Stimulated activated CD4-positive, alpha-beta T cell treated with anti-CD3 and anti-CD28 coated beads, Interleukin-1b, Interleukin-23, amount 100 ng/mL, for 24 hours (primary cell): ENCODE data around the gene CRIP2.

ENCODE experiments used
- DNase-seq, 4 experiments: peaks; one replicate each; pipeline ENCODE4 v3.0.0-alpha.2; 2020; ENCODE audit warnings: low read depth in 4 of 4, low spot score in 1 of 4

CRIP2 gene

DNA sequence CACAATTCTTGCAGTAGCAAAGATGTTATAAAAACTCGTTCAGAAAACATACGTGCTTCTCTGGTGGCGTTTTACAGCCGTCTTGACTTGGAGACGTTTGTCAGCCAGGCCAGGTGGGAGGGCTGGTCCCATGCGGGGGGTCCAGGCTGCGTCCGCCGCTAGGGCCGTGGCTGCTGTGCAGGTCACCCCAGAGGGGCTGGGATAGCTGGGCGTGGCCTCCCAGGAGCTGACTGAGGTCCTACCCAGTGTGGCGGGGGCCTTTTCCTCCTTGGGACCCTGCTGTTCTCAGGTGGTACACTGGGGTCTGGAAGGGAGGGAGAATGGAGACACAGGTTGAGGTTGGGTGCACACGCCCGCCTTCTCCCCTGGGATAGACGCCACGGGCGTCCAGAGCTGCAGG lies 29.8 kb upstream of the CRIP2 start:
- no peak for DNase-seq

DNA sequence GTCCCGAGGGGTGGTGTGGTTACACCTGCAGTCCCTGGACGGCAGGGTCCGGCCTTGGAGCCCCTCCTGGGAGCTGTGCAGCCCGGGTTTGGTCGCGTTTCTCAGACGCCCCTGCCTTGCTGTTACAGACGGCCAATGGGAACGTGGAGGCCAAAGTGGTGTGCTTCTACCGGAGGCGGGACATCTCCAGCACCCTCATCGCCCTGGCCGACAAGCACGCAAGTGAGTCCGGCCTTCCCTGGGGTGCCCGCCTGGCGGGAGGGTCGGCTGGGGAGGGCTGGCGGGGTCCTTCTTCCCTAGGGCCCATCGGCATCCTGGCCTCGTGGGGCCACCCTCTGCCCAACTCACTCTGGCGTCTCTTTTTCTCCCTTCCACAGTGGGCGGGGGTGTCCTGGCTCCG lies 29.3 kb upstream of the CRIP2 start:
- DNase-seq: no peak

DNA sequence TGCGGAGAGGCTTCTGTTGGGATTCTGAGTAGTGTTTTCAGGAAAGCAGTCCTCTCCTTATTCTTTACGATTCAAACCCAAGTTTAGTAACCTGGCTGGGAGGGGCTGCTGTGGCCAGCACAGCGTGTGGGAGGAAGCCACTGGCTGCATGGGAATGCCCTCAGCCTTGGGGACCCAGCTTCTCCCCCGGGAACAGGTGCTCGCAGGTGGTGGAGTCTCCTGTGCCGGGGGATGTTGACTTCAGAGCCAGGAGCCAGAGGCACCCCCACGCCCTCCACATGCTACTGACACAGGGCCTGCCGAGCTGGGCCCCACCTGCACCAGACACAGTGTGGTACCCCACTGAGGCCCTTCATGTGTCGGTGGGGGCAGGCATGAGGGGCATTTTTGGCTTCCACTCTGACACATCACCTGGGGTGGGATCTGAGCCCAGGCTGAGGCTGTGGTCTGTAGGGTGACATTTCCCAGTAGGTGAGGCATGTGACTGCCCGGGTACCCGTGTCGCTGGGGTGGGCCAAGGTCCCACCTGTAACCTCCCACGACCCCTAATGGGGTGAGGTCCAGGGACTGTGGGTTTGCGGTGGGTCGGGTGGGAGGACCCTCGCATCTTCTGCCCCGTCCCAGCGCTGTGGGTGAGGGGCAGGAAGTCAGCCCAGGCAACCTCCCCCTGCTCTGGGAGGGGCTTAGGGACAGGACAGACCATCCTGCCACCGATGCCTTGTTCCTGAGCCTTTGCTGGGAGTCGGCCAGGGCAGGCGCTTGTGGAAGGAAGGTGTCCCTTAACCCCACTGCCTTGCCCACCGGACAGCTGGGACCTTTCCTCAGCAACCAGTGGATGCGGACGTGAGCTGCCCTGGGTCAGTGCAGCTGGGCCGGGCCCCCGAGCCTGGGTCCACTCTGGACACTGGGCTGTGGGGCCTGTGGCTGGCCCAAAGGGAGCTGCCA lies 28.4 kb upstream of the CRIP2 start:
- DNase-seq: no peak

DNA sequence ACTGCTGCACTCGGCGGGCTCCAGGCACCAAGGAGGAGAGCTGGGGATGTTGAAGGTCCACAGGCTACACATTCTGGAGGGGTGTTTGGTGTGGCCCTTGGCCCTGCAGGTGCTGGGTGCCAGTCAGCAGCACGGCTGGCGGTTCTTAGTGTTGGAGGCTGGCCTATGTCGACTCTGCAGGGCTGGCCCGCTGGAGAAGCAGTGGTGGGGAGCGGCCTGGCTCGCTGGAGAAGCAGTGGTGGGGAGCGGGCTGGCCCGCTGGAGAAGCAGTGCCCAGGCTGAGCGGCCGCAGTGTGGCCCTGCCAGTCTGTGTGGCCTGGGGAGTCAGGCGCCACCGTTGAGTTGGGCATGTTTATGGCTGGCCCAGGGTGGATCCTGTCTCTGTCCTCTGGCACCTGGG lies 27.6 kb upstream of the CRIP2 start:
- no peak for DNase-seq

DNA sequence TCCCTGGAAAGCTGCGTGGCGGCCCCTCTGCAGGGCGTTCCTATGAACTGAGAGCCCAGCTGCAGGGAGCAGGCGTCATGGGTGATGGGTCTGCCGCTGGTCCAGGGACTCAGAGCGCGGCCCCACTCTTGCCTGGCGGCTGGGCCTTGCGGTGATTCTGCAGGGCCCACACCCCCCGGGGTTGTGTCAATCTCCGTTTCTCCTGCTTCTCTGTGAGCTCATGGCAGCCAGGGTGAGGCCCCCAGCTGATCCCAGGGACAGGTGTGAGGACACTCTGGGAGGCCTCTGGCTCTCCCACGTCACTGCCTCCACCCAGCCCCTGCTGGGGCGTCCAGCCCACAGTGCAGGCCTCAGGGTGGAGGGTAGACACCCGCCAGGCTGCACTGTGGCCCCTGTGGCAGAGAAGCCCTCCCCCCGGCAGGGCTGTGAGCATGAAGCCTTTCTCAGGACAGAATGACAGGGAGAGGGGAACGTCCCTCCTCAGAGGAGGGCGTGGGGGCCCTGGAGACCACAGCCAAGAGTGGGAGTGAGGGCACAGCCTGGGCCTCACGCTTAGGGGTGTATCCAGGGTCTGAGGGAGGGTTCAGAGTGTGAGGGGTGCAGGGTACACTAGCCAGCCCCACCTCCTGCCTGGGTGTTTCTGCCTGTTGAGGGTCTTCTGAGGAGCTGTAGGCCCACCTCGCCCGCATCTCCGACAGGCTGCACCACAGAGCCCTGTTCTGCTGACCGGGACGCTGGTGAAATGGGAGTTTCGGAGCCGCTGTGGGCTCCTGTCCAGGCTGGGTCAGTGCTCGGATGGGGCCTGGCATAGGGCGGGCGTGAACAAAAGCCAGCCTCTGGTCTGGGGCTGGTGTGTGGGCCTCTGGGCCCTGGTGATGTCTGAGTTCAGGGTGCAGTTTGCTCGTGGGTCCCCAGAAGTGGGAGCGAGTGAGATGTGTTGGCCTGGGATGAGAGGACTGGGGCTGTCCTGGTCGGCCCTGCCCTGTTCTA lies 26.7 kb upstream of the CRIP2 start:
- DNase-seq: no peak

DNA sequence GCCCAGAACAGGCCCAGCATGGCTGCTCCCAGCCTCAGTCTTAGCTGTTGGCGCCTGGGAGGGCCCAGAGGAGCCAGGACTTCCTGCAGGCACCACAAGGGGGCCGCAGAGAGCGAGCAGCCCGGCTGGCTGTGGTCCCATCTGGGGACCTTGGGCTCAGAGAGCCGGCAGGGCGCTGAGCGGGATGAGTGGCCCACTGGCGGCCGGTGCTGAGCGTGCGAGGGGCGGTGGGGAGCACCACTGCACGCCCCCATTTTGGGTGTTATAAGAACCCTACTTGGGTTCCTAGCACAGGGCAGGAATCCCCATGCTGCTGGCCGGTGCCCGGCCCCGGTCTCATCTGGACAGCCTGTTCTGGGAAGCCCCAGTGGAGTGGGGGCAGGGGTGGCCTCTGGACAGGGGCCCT lies 25.9 kb upstream of the CRIP2 start:
- peak; percentile 16 to 47 (median 44) for DNase-seq

DNA sequence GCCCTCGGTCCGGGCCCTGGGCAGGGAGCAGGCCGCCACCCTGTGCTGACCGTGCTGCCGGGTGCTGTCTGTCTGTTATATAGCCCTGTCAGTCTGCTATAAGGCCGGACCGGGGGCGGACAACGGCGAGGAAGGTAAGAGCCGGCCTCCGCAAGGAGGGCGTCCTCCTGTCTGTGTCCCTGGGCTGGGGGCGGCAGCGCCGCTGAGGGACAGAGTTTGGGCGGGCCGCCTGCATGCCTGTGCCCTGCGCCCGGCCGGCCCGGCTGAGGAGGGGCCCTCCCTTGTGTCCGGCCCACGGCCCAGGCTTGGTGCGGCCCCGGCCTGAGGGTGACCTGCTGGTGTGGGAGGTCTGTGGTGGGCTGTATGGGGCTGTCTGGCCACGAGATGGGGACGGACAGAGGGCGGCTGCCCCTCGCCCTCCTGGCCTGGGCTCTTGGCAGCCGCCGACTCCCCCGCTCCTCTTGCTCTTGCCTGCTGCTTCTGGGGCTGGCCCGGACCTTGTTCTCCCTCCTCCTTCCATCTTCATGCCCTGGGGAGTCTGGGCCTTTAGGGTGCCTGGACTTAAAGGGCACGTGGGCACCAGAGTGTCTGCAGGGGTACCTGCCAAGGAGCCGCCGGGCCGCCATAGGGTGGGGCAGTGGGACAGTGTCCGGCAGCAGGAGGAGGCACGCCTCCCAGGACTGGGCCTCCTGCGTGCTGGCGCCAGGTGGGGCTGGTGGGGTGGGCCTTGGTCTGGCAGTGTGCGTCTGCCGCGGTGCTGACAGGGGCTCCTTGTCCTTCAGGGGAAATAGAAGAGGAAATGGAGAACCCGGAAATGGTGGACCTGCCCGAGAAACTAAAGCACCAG lies 25.1 kb upstream of the CRIP2 start:
- no peak for DNase-seq

DNA sequence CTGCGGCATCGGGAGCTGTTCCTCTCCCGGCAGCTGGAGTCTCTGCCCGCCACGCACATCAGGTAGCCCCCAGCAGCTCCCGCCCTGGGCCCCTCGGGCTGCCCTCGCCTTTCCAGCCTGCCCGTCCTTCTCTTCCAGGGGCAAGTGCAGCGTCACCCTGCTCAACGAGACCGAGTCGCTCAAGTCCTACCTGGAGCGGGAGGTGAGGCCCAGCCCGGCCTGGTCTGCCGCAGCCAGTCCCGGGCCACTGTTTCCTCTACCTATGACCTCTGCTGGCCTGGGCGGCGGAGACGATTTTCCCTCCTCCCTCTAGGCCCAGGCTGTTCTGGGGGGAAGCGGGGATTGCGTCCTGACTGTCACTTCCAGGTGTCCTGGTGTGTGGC lies 24.5 kb upstream of the CRIP2 start:
- no peak for DNase-seq

DNA sequence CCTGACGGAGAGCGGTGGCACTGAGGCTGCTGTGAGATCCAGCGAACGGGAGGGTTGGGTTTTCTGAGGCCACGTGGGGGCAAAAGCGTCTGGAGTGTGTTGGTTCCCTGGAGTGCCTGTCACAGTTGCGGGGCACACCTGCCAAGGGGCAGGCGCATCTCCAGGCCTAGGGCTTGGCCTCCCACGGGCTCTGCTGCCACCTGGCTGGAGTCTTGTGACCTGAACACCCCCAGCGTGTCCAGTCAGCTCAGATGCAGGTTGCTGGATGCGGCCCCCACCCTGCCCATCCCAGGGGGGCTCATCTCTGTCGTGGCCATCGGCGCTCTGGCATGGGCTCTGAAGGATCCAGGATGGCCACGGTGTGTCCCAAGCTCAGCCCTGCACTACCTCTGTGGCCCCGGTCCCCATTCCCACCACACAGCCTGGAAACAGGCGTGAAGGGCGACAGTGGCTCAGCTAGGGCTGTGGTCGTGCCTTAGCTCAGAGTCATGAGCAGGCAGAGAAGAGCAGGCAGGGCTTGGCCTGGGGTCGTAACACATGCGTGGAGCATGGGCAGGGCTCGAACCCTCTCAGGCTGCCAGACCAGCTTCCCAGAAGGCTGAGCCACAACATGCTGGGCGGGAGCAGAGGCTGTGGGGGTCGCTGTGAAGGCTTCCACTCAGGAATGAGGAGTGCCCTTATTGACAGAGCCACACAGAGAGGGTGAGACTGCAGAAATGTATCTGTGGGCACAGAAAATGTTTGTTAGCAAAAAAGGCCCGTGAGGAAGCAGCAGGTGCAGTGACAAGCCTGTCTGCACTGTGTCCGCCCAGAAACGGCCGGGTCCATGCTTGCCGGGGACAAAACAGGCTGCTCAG lies 23.5 kb upstream of the CRIP2 start:
- DNase-seq: no peak

DNA sequence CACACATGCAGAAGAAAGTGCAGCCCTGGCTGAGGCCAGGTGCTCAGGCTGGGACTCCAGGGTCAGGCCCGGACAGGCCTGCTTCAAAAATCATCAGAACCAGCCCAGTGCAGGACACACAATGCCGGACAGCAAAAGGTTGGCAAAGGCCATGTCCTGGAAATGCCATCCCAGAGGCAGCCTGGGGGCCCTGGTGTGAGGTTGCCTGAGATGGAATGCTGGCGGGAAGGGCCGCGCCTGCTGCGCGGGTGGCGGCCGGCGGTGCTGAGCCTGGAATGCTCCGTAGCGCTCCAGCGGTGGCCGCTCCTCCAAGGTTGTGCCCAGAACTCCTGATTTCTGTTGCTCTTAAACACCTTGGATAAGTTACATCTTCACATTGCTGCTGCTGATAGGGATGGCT lies 21.7 kb upstream of the CRIP2 start:
- no peak for DNase-seq

DNA sequence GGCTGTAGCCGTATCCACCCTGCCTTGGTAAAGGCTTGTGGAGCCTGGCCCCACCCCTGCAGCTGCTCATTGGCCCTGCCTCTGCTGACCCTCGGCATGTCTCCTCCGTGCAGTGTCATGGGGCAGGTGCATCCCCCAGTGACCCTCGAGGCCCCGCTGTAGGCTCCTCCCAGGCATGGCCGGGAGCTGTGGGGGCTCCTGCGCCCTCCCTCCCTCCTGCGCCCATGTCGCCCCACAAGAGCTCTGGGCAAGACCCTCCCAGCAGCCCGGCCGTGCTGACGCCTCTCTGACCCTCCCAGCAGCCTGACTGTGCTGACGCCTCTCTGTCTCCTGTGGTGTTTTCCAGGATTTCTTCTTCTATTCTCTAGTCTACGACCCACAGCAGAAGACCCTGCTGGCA lies 20.8 kb upstream of the CRIP2 start:
- DNase-seq: no peak

DNA sequence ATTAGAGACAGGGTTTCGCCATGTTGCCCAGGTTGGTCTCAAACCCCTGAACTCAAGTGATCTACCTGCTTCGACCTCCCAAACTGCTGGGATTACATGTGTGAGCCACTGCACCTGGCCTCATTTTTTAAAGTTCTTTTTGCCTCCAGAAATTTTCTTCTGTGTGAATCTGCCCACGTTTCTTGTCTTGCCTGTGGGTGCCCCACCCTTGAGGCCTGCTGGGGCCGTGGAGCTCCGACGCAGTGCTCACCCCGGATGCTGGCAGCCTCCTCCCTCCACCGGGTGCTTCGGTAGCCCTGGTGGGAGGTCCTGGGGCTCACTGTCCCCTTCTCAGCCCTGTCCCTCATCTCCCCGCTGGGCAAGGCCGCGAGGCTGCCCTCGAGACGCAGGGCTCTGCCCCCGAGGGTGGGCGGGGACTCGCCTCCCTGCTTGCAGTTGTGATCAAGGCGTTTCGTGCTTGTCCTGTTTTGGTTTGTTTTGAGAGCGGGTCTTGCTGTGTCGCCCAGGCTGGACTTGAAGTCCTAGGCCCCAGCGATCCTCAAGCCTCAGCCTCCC lies 19.5 kb upstream of the CRIP2 start:
- no peak for DNase-seq

DNA sequence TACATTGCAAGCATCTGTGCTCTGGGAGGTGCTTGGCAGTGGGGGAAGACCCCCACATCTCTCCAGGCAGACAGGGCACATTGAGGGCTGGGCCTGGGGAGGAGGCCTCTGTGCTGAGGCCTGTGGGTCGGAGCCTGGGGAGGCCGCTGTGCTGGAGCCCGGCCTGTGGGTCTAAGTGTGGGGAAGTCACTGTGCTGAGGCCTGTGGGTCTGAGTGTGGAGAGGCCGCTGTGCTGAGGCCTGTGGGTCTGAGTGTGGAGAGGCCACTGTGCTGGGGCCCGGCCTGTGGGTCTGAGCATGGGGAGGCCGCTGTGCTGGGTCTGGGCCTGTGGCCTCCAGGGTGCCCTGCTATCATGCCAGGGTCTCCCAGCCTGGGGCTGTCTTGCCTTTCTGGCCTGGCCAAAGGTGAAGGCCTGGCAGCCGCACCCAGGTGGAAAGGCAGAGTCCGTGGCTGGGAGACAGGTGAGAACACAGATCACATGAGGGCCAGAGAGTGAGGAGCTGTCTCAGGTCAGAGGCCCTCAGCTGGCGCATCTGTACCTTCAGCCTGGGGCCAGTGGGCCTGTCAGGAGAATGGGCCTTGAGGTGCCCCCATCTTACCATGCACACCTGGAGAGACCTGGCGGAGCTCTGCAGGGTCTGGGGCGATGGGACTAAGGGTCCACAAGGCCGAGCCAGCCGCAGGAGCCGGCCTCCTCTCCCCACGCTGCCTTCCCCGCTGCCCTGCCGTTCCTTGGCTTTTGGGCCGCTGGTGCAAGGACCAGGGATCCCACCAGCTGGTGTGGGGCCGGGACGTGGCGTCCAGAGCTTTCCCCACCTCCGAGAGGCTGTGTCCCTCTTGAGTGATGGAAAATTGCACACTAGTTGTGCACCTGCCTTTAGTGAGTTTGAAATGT lies 18.6 kb upstream of the CRIP2 start:
- DNase-seq: no peak

DNA sequence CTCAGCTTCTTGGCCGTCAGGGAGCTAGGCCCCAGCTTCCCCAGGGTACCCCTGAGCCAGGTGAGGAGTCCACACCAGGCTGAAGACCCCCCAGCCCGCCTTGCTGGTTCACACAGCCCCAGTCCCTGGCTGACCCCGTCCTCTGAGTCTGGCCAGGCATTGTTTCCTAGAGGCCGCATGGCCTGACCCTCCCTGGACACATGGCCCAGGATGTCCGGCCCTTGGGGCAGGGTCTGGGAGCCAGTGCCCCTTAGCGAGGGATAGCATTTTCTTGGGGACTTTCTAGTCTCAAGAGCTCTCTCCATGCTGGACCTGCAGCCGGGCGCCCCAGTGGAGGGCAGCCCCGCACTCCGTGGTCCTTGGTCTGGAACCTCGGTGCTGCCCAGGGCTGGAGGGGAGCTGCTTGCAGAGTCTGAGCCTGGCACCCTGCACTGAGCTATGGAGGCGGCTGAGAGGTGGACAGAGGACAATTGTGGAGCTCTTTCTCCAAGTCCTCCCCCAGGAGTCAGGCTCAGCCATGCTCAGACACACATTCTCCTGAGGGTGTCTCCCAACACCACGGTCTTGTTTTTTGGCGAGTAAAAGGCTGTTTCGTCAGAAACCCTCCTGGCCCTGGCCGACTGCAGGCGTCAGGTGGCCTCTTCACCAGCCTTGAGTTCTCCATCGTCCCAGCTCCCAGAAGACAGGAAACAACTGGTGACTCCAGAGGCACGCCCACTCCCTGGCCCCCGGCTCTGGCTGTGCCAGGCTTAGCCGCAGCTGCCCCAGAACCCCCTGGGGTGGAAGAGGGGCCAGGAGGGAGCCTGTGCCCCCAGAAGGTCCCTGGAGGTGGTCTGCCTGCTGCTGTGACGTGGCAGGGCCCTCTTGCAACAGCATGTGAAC lies 17.6 kb upstream of the CRIP2 start:
- no peak for DNase-seq

DNA sequence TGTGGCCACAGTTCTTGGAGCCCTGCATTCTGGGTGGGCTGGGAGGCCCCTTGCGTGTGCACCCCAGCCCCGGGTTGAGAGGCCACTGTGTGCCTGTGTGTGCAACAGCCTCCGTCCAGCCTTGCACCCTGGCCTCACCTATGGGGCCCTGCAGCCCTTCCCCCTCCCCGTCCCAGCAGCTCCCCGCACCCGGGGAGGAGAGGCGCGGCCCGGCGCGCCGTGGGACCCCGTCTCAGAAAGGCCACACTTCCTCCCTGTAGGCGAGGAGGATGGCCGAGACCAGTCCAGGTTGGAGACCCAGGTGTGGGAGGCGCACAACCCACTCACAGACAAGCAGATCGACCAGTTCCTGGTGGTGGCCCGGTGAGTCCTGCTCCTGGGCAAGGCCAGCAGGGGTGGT lies 16.6 kb upstream of the CRIP2 start:
- DNase-seq: no peak

DNA sequence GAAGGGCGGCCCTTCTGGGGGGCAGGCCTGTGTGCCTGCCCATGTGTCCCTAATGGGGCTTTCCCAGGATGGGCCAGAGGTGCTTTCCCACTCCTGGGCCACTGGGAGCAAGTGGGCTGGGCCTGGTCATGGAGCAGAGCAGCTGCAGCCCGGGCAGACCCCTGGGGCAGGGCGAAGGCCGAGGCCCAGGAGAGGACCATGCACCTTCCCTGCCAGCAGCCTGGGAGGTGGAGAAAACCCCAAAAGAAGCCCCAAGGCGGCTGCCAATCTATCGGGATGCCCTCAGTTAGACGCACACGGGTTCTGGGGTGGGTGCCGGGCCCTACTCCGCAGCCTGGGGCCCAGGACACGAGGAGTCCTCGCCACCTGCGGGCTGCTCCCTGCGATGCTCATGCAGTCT lies 16.1 kb upstream of the CRIP2 start:
- DNase-seq: no peak

DNA sequence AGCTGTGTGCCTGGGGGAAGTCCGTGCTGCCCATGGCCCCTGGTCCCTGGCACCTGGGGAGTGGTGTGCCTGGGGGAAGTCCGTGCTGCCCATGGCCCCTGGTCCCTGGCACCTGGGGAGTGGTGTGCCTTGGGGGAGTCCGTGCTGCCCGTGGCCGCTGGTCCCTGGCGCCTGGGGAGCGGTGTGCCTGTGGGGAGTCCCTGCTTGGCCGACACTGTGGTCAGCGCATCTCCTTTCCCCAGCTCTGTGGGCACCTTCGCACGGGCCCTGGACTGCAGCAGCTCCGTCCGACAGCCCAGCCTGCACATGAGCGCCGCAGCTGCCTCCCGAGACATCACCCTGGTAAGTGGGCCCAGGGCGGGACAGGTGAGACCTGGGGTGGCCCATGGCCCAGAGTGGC lies 14.5 kb upstream of the CRIP2 start:
- DNase-seq: no peak

DNA sequence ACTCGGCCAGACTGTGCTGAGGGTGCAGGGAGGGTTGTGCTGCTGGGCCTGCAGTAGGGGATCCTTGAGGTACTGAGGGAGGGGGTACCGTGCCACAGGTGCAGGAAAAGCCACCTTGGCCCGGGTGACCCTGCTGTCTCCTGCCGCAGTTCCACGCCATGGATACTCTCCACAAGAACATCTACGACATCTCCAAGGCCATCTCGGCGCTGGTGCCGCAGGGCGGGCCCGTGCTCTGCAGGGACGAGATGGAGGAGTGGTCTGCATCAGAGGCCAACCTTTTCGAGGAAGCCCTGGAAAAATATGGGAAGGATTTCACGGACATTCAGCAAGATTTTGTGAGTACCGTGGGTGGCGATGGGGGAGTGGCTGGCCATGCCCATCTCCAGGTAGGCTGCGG lies 14.0 kb upstream of the CRIP2 start:
- no peak for DNase-seq
